HEK293T (cell line): Measurements from ENCODE around the gene TMOD1.

Experiments used
- CTBP1 ChIP-seq: fragments of 450-650 bp; IDR thresholded peaks from 2 replicates; pipeline ENCODE4 v1.6.1; 2016; ENCODE audit warnings: borderline replicate concordance
- ELF4 ChIP-seq: fragments of 450-650 bp; IDR thresholded peaks from 2 replicates; pipeline ENCODE4 v1.6.1; 2017; ENCODE audit warnings: antibody characterized with exemption
- FOXM1 ChIP-seq: fragments of 450-650 bp; IDR thresholded peaks from 2 replicates; pipeline ENCODE4 v1.6.1; 2017; ENCODE audit warnings: mild to moderate bottlenecking, borderline replicate concordance
- SP1 ChIP-seq: fragments of 450-650 bp; IDR thresholded peaks from 2 replicates; pipeline ENCODE4 v1.6.1; 2017

DNA sequence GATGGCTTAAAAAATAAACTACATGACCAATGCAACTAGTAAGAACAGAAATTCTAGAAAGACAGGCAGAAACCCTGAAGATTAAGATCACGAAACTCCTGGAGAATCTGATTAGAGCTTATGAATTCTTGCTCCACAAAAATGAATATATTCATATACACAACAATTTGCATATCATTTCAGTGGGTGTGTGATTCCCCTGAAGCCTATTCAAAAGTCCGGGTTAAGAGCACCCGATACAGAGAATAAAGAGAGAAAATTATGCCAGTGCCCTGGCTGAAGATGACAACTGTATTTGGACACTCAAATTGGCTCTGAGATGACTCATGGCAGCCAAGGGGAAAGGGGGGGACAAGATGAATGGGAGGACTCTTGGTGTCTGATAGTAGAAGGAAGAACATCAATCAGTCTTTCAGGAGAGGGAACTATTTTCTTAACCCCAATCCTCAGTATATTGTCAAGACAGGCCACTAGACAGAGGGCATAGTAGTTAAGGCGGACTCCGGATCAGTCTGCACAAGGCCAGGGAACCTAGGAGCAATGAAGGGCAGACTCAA is 6.0 kb downstream of the TMOD1 start:
- TF ChIP-seq CTBP1 (no peak), ELF4 (no peak), SP1 (no peak), FOXM1 (no peak)
